ENCODE measurements around the gene ZDHHC14.

- TF ChIP-seq CTCF (IDR thresholded peaks at IDR 0.05) (no peak), POLR2A (IDR thresholded peaks at IDR 0.05) (no peak)
Measured at GRCh38 chr6:157596461-157596860, 215.5 kb downstream of the ZDHHC14 start.

All from Peyer's patch (tissue), 4 donors.